Naive thymus-derived CD8-positive, alpha-beta T cell (primary cell): ENCODE measurements around the gene CIROP. TPM values are rescaled to one million over a fixed set of nuclear protein-coding genes. Genes with fewer than 3 reads are reported as not detected.

ENCODE experiments used
- ATAC-seq, 2 donors: fragments of 150-1000 bp; cut with Tn5 transposase in 1 of 2; sonication (Bioruptor Pico), chemical (Tn5 transposase) in 1 of 2; 1 replicate in 1 of 2; 2 replicates in 1 of 2; pipeline ENCODE4 v1.10.0; 2021; ENCODE audit warnings: mild to moderate bottlenecking in 2 of 2, moderate library complexity in 2 of 2
- POLR2A ChIA-PET: fragments of 350-600 bp; sonication (Branson Sonifier 250); formaldehyde crosslinking; loops from one replicate; lab custom pipeline; 2021; ENCODE audit warnings: antibody characterized with exemption; lab: Charles Lee
- DNase-seq, 10 donors: peaks; one replicate each; pipeline versions ENCODE4 v3.0.0 to v3.0.0-alpha.2; 2020 to 2022
- H3K27ac Mint-ChIP-seq, 10 donors: one replicate each; pipeline ENCODE4 v1.8.0; 2020 to 2022; ENCODE audit warnings: mild to moderate bottlenecking in 10 of 10, mixed read lengths in 10 of 10, moderate library complexity in 4 of 10, inconsistent platforms in 1 of 10
- H3K27me3 Mint-ChIP-seq, 5 donors: one replicate each; pipeline ENCODE4 v1.8.0; 2021 to 2022; ENCODE audit warnings: mixed read lengths in 5 of 5
- H3K36me3 Mint-ChIP-seq, 3 donors: one replicate each; pipeline ENCODE4 v1.8.0; 2020 to 2022; ENCODE audit warnings: mixed read lengths in 3 of 3, mild to moderate bottlenecking in 2 of 3, inconsistent platforms in 1 of 3
- H3K4me1 Mint-ChIP-seq, 4 donors: one replicate each; pipeline ENCODE4 v1.8.0; 2021 to 2022; ENCODE audit warnings: mixed read lengths in 4 of 4
- H3K4me3 Mint-ChIP-seq, 10 donors: one replicate each; pipeline ENCODE4 v1.8.0; 2020 to 2022; ENCODE audit warnings: mild to moderate bottlenecking in 10 of 10, mixed read lengths in 10 of 10, moderate library complexity in 6 of 10, inconsistent platforms in 1 of 10
- H3K9me3 Mint-ChIP-seq, 9 donors: one replicate each; pipeline ENCODE4 v1.8.0; 2020 to 2022; ENCODE audit warnings: mixed read lengths in 9 of 9, mild to moderate bottlenecking in 3 of 9, inconsistent platforms in 1 of 9, moderate library complexity in 1 of 9
- polyA plus RNA-seq, 3 donors: library from polyadenylated mRNA; unstranded; fragments of 300-500 nt; fragmentation: Illumina TruSeq; gene quantifications; one replicate each; pipeline ENCODE4 v1.2.3, GENCODE V29; 2021
- total RNA-seq, 8 experiments: library from RNA in 2 of 8; stranded (reverse) in 2 of 8; gene quantifications; one replicate each; pipeline ENCODE4 v1.2.3 and lab custom pipeline; 2021 to 2026

Gene CIROP
- total and polyA plus RNA-seq, 5 experiments from 2014 or later: not detected

DNA sequence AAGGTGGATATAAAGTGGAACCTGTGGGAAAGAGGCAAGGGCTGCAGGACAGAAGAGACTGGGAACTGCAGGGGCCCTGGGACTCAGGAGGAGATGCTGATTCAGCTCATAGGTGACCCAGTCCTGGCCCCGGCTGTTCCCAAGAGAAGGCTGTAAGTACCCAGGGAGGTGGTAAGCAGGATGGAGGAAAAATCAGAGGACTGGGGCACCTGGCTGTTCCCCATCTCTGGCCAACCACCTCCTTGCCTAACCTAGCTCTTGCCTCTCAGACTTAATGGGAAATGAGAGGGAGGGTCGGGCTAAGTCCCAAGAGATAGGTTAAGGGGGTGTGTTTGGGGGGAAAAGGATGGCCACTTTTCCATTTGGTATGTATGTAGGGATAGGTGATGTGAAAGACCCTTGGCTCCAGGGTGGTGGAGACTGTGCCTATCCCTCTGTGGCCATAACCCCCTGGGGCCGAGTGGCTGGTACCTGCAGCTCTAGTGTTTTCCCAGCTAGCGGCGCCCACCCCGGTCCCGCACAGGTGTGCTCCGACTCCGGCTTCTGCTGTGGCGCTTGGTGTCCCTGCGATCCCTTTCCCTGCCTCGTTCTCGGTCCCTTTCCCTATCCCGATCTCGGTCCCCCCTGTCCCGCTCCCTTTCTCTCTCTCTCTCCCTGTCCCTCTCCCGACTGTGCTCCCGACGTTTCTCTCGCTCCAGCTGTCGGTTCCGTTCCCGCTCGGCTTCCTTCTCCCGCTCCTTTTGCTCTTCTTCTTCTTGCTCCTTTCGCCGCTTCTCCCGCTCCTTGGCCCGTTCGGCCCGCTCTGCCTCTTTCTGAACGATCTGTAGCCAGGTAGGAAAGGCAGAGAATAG lies 45.9 kb downstream of the CIROP start:
- H3K27ac Mint-ChIP-seq: peak overlapping the region in 2 of 10 donors; percentile 21 to 81
- peak overlapping the region in 2 of 10 donors; percentile 36 to 39 for H3K4me3 Mint-ChIP-seq
- H3K27me3 Mint-ChIP-seq: no peaks in the 10 kb centered on the region
- POLR2A ChIA-PET: interaction anchor here (0.6 to 4.2 kb wide), 11 partner anchors 9 to 130 kb away, joined by 4 to 44 read pairs (median 6); partner anchors contain the start of genes AJUBA and PRMT5
- H3K36me3 Mint-ChIP-seq: peaks cover 0 to 58% (median 21%) of the 10 kb centered on the region in 3 donors
- no peak for DNase-seq
- peaks cover 15 to 23% (median 21%) of the 10 kb centered on the region in 4 donors for H3K4me1 Mint-ChIP-seq
- no peak for ATAC-seq
- no peaks in the 10 kb centered on the region for H3K9me3 Mint-ChIP-seq

DNA sequence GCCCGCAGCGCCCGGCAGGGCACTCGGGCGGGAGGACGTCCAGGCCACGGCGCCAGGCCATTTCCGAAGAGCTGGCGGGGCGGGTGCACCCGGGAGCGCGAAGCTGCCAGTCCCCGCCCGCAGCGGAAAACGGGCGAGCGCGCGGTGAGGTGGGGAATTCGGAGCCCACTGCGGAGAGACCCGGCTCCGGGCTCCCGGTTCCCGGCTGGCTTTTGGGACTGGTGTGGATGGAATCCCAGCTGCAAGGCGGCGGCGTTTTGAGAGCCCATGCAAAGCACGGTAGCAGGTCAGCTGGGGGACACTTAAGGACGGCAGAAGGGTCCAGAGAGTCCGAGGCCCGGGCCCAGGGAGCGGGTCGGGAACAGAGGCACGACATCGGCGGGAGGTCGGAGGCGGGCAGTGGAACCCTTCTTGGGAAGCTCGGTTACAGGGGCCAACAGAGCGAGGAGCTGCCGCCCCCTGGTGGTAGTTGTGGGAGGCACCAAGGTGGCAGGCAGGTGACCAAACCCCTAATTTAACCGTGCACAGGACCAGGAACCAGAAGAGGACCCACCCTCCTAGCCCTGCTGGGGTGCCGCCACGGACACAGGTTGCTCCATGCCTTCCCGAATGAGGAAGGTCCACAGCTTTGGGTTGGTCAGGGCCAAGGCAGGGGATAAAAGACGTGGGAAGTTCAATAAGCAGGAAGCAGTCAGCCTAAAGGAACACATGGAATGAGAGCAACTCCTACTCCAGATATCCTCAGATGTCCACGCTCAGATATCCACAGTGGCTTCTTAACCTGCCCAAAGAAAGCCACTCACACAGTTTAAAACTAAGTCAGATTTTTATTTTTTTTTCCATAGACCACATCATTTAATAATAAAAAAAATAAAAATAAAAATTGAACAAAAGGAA lies 46.8 kb downstream of the CIROP start:
- DNase-seq (peak; percentile 73 to 90 (median 84)), ATAC-seq (peak; percentile 73 to 75)
- Mint-ChIP-seq H3K4me3 (peak overlapping the region; percentile 79 to 90 (median 88)), H3K4me1 (peaks cover 15 to 21% (median 20%) of the 10 kb centered on the region in 4 donors), H3K36me3 (peaks cover 0 to 50% (median 18%) of the 10 kb centered on the region in 3 donors), H3K27me3 (no peaks in the 10 kb centered on the region), H3K27ac (peak overlapping the region in 8 of 10 donors; percentile 24 to 80 (median 66)), H3K9me3 (no peaks in the 10 kb centered on the region)
- POLR2A ChIA-PET: interaction anchor here (0.6 to 4.2 kb wide), 13 partner anchors 10 to 263 kb away, joined by 3 to 44 read pairs (median 5); partner anchors contain the start of genes AJUBA, PABPN1 and PRMT5

GRCh38 chr14:23056956-23057756 lies 47.6 kb downstream of the CIROP start, which contains the start of gene CDH24:
Gene CDH24, minus strand, starts transcription at chr14:23057520. Its CDS starts 1,787 bp downstream, at chr14:23055733.
- ATAC-seq (peak; percentile 67 to 84), DNase-seq (peak; percentile 48 to 83 (median 60))
- Mint-ChIP-seq H3K36me3 (peaks cover 0 to 41% (median 11%) of the 10 kb centered on the region in 3 donors), H3K27ac (peak within 1 kb of the TSS in 9 of 10 donors; percentile 46 to 91 (median 69)), H3K9me3 (no peaks in the 10 kb centered on the region), H3K4me3 (peak within 1 kb of the TSS; percentile 79 to 96 (median 90)), H3K27me3 (no peaks in the 10 kb centered on the region), H3K4me1 (peaks cover 15 to 21% (median 20%) of the 10 kb centered on the region in 4 donors)
- POLR2A ChIA-PET: interaction anchor here (0.6 to 4.2 kb wide), 14 partner anchors 11 to 264 kb away, joined by 3 to 44 read pairs (median 6); partner anchors contain the start of genes AJUBA, PABPN1 and PRMT5

DNA sequence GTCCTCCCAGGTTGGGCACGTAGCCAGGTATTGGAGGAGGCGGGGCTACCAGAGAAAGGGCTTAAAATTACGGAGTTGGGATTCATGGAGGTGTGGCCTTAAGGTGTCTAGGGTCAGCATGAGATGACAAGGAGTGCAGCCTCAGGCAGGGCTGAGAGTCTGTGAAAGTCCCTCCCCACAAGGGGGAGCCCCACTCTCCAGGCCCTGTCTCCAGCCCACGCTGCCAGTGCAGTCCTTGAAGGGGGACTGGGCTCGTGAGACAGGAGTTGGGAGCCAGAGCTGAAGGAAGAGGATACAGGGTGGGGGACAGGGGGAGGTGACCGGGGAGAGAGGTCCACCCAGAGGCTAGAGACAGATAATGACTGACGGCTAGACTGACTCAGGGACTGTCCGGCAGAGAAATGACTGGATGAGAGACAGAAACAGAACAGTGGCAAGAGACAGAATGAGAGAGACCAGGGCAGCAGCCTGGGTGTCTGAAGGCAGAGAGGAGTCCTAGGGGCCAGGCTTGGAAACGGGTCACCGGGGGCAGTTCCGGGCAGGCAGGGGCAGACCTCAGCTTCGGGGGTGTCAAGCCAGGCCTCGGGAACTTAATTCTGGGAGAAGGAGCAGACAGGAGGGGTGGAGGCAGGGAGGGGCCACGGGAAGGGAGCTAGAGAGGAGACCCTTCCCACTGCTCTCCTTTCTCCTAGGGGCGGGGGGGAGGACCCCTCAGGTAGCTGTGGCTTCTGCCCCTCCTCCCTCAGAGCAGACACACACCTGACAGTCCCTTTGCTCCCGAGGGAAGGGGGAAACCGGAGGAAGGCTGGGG lies 48.4 kb downstream of the CIROP start:
- peak; percentile 65 to 73 for ATAC-seq
- Mint-ChIP-seq H3K27ac (peak overlapping the region in 9 of 10 donors; percentile 6 to 91 (median 46)), H3K4me1 (peaks cover 15 to 21% (median 20%) of the 10 kb centered on the region in 4 donors), H3K27me3 (no peaks in the 10 kb centered on the region), H3K4me3 (peak overlapping the region; percentile 77 to 96 (median 85)), H3K9me3 (no peaks in the 10 kb centered on the region), H3K36me3 (peaks cover 0 to 33% (median 9%) of the 10 kb centered on the region in 3 donors)
- DNase-seq: peak; percentile 42 to 78 (median 64)
- POLR2A ChIA-PET: interaction anchor here (0.6 to 4.2 kb wide), 5 partner anchors 38 to 75 kb away, joined by 3 to 44 read pairs (median 8); no protein-coding TSS in a partner anchor

DNA sequence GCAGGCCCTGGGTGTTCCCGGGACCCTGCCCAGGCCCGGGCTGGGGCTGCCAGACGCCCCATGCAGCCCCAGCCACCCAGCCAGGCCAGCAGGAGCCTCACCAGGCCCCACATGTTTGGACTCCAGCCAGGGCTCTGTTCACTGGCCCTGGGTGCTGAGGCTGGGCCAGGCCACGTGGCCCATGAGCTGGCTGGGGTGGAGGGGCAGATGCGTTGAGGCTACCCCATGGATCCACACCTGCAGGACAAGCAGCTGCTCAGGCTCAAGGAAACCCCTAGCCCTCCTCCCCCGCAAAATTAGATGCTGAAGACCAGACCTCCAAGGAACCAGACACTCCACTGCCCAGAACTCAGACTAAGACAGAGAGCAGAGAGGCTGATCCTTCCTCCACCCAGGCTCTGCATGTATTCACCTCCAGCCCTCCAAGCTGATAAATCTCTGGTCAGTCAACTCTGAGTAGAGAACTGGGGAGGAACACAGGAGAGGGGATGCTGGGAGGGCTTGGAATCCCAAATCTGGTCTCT lies 49.1 kb downstream of the CIROP start:
- Mint-ChIP-seq H3K9me3 (no peaks in the 10 kb centered on the region), H3K4me3 (peak overlapping the region; percentile 77 to 96 (median 84)), H3K27me3 (no peaks in the 10 kb centered on the region), H3K4me1 (peaks cover 15 to 21% (median 20%) of the 10 kb centered on the region in 4 donors), H3K36me3 (peaks cover 0 to 26% (median 4%) of the 10 kb centered on the region in 3 donors), H3K27ac (peak overlapping the region in 5 of 10 donors; percentile 13 to 51 (median 43))
- DNase-seq: no peak
- POLR2A ChIA-PET: interaction anchor here (1.5 to 1.6 kb wide), 2 partner anchors 49 to 61 kb away, joined by 8 to 9 read pairs; no protein-coding TSS in a partner anchor
- no peak for ATAC-seq

GRCh38 chr14:23055147-23055550 lies 49.6 kb downstream of the CIROP start:
- Mint-ChIP-seq H3K4me1 (peaks cover 15 to 21% (median 20%) of the 10 kb centered on the region in 4 donors), H3K4me3 (no peak overlapping the region), H3K27me3 (no peaks in the 10 kb centered on the region), H3K9me3 (no peaks in the 10 kb centered on the region), H3K36me3 (peaks cover 0 to 21% (median 3%) of the 10 kb centered on the region in 3 donors), H3K27ac (peak overlapping the region in 1 of 10 donors; percentile 18)
- no peak for DNase-seq
- POLR2A ChIA-PET: interaction anchor here (1.0 to 1.6 kb wide), 2 partner anchors 48 to 60 kb away, joined by 4 to 9 read pairs; no protein-coding TSS in a partner anchor
- no peak for ATAC-seq

GRCh38 chr14:23054000-23054811 lies 50.6 kb downstream of the CIROP start:
- Mint-ChIP-seq H3K27me3 (no peaks in the 10 kb centered on the region), H3K27ac (peak overlapping the region in 1 of 10 donors; percentile 80), H3K4me3 (peak overlapping the region in 2 of 10 donors; percentile 34 to 42), H3K36me3 (peaks cover 0 to 12% (median 0%) of the 10 kb centered on the region in 3 donors), H3K9me3 (no peaks in the 10 kb centered on the region), H3K4me1 (peaks cover 15 to 21% (median 18%) of the 10 kb centered on the region in 4 donors)
- DNase-seq (peak in 4 of 10 donors; percentile 22 to 71 (median 40)), ATAC-seq (no peak)
- POLR2A ChIA-PET: interaction anchor here (1.0 kb wide), 1 partner anchor 47 kb away, joined by 4 read pairs; no protein-coding TSS in a partner anchor

DNA sequence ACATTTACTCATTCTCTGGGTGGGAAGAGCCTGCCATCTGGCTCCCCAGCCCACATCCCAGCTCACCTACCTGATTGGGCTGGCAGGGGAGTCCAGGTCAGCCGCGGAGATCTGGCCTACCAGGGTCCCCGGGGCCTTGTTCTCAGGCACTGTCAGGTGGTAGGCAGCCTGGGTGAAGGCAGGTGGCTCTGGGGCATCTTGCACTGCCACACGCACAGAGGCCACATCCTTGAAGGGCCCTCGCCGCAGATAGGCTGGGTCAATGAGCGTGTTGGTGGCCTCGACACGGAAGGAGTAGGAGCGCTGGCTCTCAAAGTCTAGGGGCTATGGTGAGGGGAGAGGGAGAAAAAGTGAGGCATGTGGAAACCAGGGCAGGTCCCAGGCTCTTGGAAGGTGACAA lies 51.4 kb downstream of the CIROP start:
- H3K4me1 Mint-ChIP-seq: peaks cover 15 to 21% (median 18%) of the 10 kb centered on the region in 4 donors
- H3K27ac Mint-ChIP-seq: peak overlapping the region in 1 of 10 donors; percentile 53
- POLR2A ChIA-PET: no interaction called here
- H3K4me3 Mint-ChIP-seq: no peak overlapping the region
- H3K36me3 Mint-ChIP-seq: peaks cover 0 to 4% (median 0%) of the 10 kb centered on the region in 3 donors
- no peaks in the 10 kb centered on the region for H3K27me3 Mint-ChIP-seq
- H3K9me3 Mint-ChIP-seq: no peaks in the 10 kb centered on the region
- ATAC-seq (no peak), DNase-seq (peak in 1 of 10 donors; percentile 60)

- ATAC-seq: no peak
- Mint-ChIP-seq H3K9me3 (no peaks in the 10 kb centered on the region), H3K4me3 (no peak overlapping the region), H3K4me1 (peaks cover 9 to 17% (median 13%) of the 10 kb centered on the region in 4 donors), H3K36me3 (no peaks in the 10 kb centered on the region), H3K27me3 (peaks cover 0 to 3% (median 0%) of the 10 kb centered on the region in 5 donors), H3K27ac (peak overlapping the region in 1 of 10 donors; percentile 40)
- POLR2A ChIA-PET: no interaction called here
- DNase-seq: peak in 1 of 10 donors; percentile 7
These were observed 52.1 kb downstream of the CIROP start for GRCh38 chr14:23052671-23053070.
